ENCODE measurements around the gene CYP2E1.

DNA sequence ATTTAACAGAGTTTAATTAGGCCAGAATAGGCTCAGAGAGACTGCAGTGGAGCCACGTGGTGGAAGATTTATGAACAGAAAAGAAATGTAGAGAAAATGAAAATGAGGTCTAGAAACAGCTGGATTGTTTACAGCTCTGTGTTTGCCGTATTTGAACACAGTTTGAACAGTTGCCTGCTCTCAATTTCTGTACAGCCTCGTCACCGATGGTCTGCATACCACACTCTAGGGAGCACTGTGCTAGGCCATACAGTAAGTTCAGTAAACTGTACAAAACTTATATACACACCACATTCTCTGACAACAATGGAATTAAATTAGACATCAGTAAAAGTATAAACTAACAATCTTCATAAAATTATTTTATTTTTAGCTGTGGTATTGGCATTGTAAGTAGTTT lies 11.1 kb upstream of the CYP2E1 start:
- TF ChIP-seq, protein P1, sequence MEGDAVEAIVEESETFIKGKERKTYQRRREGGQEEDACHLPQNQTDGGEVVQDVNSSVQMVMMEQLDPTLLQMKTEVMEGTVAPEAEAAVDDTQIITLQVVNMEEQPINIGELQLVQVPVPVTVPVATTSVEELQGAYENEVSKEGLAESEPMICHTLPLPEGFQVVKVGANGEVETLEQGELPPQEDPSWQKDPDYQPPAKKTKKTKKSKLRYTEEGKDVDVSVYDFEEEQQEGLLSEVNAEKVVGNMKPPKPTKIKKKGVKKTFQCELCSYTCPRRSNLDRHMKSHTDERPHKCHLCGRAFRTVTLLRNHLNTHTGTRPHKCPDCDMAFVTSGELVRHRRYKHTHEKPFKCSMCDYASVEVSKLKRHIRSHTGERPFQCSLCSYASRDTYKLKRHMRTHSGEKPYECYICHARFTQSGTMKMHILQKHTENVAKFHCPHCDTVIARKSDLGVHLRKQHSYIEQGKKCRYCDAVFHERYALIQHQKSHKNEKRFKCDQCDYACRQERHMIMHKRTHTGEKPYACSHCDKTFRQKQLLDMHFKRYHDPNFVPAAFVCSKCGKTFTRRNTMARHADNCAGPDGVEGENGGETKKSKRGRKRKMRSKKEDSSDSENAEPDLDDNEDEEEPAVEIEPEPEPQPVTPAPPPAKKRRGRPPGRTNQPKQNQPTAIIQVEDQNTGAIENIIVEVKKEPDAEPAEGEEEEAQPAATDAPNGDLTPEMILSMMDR (IDR thresholded peaks at IDR 0.05; ENCODE audit: insufficient read depth, low read length), result no peak
- TF ChIP-seq, protein P2, sequence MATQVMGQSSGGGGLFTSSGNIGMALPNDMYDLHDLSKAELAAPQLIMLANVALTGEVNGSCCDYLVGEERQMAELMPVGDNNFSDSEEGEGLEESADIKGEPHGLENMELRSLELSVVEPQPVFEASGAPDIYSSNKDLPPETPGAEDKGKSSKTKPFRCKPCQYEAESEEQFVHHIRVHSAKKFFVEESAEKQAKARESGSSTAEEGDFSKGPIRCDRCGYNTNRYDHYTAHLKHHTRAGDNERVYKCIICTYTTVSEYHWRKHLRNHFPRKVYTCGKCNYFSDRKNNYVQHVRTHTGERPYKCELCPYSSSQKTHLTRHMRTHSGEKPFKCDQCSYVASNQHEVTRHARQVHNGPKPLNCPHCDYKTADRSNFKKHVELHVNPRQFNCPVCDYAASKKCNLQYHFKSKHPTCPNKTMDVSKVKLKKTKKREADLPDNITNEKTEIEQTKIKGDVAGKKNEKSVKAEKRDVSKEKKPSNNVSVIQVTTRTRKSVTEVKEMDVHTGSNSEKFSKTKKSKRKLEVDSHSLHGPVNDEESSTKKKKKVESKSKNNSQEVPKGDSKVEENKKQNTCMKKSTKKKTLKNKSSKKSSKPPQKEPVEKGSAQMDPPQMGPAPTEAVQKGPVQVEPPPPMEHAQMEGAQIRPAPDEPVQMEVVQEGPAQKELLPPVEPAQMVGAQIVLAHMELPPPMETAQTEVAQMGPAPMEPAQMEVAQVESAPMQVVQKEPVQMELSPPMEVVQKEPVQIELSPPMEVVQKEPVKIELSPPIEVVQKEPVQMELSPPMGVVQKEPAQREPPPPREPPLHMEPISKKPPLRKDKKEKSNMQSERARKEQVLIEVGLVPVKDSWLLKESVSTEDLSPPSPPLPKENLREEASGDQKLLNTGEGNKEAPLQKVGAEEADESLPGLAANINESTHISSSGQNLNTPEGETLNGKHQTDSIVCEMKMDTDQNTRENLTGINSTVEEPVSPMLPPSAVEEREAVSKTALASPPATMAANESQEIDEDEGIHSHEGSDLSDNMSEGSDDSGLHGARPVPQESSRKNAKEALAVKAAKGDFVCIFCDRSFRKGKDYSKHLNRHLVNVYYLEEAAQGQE (IDR thresholded peaks at IDR 0.05; ENCODE audit: insufficient replicate concordance, low read depth), result no peak

All from HL-60 (cell line).